Hindlimb muscle (tissue), 1 donor: ENCODE data around the gene PPP2R5C. TPM values are rescaled to one million over a fixed set of nuclear protein-coding genes. Genes with fewer than 3 reads are reported as not detected.
"Not testable (repeated sequence)": the region's sequence is repeated elsewhere in the genome, so short reads cannot be mapped to it uniquely, and the experiment has no call there.

Source experiments
- DNase-seq: peaks from one replicate; pipeline ENCODE4 v3.0.0-alpha.2; 2013
- polyA plus RNA-seq: library from polyadenylated mRNA; unstranded; fragments of 120-200 nt; gene quantifications from one replicate; pipeline ENCODE4 v1.2.1, GENCODE V29; 2013; ENCODE audit not compliant: insufficient read length

PPP2R5C gene
- polyA plus RNA-seq, 1 donor = 62.3 TPM

- DNase-seq = no peak
Measured at GRCh38 chr14:101781240-101782061, 19.9 kb downstream of the PPP2R5C start.

GRCh38 chr14:101783260-101784016 lies 21.9 kb downstream of the PPP2R5C start:
- DNase-seq = no peak

- DNase-seq = no peak
Measured at GRCh38 chr14:101784631-101785030, 23.1 kb downstream of the PPP2R5C start.

GRCh38 chr14:101788016-101788635 lies 26.6 kb downstream of the PPP2R5C start:
- no peak for DNase-seq

GRCh38 chr14:101789222-101789621 lies 27.7 kb downstream of the PPP2R5C start:
- no peak for DNase-seq

GRCh38 chr14:101790232-101790631 lies 28.7 kb downstream of the PPP2R5C start:
- DNase-seq = no peak

- peak; percentile 47 for DNase-seq
Measured at GRCh38 chr14:101791919-101792572, 30.5 kb downstream of the PPP2R5C start.

- no peak for DNase-seq
Measured at GRCh38 chr14:101796016-101796415, 34.5 kb downstream of the PPP2R5C start.

- no peak for DNase-seq
Measured at GRCh38 chr14:101796479-101796878, 35.0 kb downstream of the PPP2R5C start.

- no peak for DNase-seq
Measured at GRCh38 chr14:101797856-101798255, 36.3 kb downstream of the PPP2R5C start.

GRCh38 chr14:101804373-101804772 lies 42.9 kb downstream of the PPP2R5C start:
- not testable (repeated sequence) for DNase-seq

GRCh38 chr14:101806252-101806651 lies 44.7 kb downstream of the PPP2R5C start:
- not testable (repeated sequence) for DNase-seq

- no peak for DNase-seq
Measured at GRCh38 chr14:101808020-101808641, 46.6 kb downstream of the PPP2R5C start.

GRCh38 chr14:101808894-101809670 lies 47.6 kb downstream of the PPP2R5C start:
- DNase-seq = no peak

GRCh38 chr14:101809671-101810514 lies 48.4 kb downstream of the PPP2R5C start:
- DNase-seq = peak; percentile 93

- no peak for DNase-seq
Measured at GRCh38 chr14:101810897-101811621, 49.5 kb downstream of the PPP2R5C start.

- DNase-seq = no peak
Measured at GRCh38 chr14:101812071-101812470, 50.6 kb downstream of the PPP2R5C start.

GRCh38 chr14:101813171-101813759 lies 51.8 kb downstream of the PPP2R5C start:
- DNase-seq = no peak

- no peak for DNase-seq
Measured at GRCh38 chr14:101813833-101814232, 52.3 kb downstream of the PPP2R5C start.
